Measurements from ENCODE around the gene SLIT3. TPM values are rescaled to one million over a fixed set of nuclear protein-coding genes. Genes with fewer than 3 reads are reported as not detected.

Gene SLIT3
- total RNA-seq, 3 donors from 2014 or later (not counting 1 experiment from before 2014, with no cell fraction given): 0.34 to 0.80 TPM; not detected in 1

DNA sequence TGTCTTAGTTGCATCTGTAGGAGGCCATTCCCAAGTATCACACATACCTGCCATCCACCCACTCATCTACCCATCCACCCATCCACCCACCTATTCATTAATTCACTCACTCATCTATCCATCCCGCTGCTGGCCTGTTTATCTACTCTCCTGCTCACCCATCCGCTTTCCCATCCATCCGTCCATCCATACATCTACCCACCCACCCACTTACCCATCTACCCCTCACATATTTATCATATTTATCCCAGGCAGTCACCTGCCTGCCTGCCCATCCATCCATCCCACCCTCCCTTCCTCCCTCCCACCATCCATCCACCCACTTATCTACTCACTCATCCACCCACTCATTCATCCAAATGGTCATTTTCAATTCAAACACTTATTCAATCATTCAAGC is 577.9 kb downstream of the SLIT3 start:
- peaks cover 0 to 3% of the 10 kb centered on the region in 2 donors for H3K9me3 Mint-ChIP-seq
- no peak overlapping the region for H3K4me3 Mint-ChIP-seq
- Histone ChIP-seq H3K9me3 (ENCODE audit: control insufficient read depth, insufficient read depth, low read length) (peaks cover 6% of the 10 kb centered on the region), H3K27me3 (ENCODE audit: control insufficient read depth, insufficient read depth, low read length) (no peaks in the 10 kb centered on the region), H3K4me1 (ENCODE audit: control insufficient read depth, insufficient read depth, low read length) (no peaks in the 10 kb centered on the region), H3K4me3 (ENCODE audit: low read length) (no peak overlapping the region), H3K36me3 (ENCODE audit: control insufficient read depth, insufficient read depth, low read length) (no peaks in the 10 kb centered on the region), H3K27ac (ENCODE audit: low read length) (no peak overlapping the region)
- no peak overlapping the region for H3K27ac Mint-ChIP-seq
- no peaks in the 10 kb centered on the region for H3K4me1 Mint-ChIP-seq
- WGBS (ENCODE audit: insufficient coverage): 92% methylated on average over 3 of the region's 3 CpGs
- no peak for DNase-seq
- intact Hi-C loops (cut with micrococcal nuclease): no loop called here
- H3K36me3 Mint-ChIP-seq: peaks cover under 1% of the 10 kb centered on the region
- peaks cover 0 to 11% of the 10 kb centered on the region in 2 donors for H3K27me3 Mint-ChIP-seq (ENCODE audit: low read depth in 2 of 2)
- no peak for ATAC-seq
- TF ChIP-seq, protein P1, sequence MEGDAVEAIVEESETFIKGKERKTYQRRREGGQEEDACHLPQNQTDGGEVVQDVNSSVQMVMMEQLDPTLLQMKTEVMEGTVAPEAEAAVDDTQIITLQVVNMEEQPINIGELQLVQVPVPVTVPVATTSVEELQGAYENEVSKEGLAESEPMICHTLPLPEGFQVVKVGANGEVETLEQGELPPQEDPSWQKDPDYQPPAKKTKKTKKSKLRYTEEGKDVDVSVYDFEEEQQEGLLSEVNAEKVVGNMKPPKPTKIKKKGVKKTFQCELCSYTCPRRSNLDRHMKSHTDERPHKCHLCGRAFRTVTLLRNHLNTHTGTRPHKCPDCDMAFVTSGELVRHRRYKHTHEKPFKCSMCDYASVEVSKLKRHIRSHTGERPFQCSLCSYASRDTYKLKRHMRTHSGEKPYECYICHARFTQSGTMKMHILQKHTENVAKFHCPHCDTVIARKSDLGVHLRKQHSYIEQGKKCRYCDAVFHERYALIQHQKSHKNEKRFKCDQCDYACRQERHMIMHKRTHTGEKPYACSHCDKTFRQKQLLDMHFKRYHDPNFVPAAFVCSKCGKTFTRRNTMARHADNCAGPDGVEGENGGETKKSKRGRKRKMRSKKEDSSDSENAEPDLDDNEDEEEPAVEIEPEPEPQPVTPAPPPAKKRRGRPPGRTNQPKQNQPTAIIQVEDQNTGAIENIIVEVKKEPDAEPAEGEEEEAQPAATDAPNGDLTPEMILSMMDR (IDR thresholded peaks at IDR 0.05): no peak

DNA sequence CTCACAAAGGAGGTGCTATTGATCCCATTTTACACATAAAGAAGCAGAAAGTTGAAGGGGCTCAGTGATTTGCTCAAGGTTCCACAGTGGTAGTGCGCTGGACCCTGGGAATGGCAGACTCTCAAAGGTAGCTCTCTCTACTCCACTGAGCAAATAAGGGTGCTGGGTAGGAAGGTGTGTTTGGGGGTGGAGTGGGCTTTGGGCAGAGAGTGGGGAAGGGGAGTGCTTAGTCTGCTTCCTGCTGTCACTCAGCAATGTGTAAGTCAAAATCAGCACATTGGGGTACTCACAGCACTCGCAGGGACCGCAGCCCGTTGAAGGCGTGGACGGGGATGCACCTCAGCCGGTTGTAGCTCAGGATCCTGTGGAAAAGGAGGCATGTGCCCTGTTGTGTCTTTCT is 579.0 kb downstream of the SLIT3 start:
- ATAC-seq (no peak), DNase-seq (no peak)
- H3K27me3 ChIP-seq (ENCODE audit: control insufficient read depth, insufficient read depth, low read length): no peaks in the 10 kb centered on the region
- H3K27me3 Mint-ChIP-seq (ENCODE audit: low read depth in 2 of 2): peaks cover 0 to 7% of the 10 kb centered on the region in 2 donors
- no peaks in the 10 kb centered on the region for H3K36me3 Mint-ChIP-seq
- intact Hi-C loops (cut with micrococcal nuclease): no loop called here
- no peak overlapping the region for H3K27ac ChIP-seq (ENCODE audit: low read length)
- H3K36me3 ChIP-seq (ENCODE audit: control insufficient read depth, insufficient read depth, low read length): no peaks in the 10 kb centered on the region
- 98% methylated on average over 6 of the region's 7 CpGs for WGBS (ENCODE audit: insufficient coverage)
- H3K4me3 Mint-ChIP-seq: no peak overlapping the region
- no peak overlapping the region for H3K4me3 ChIP-seq (ENCODE audit: low read length)
- no peaks in the 10 kb centered on the region for H3K9me3 Mint-ChIP-seq
- no peak overlapping the region for H3K27ac Mint-ChIP-seq
- TF ChIP-seq, protein P1 (IDR thresholded peaks at IDR 0.05): no peak
- no peaks in the 10 kb centered on the region for H3K4me1 Mint-ChIP-seq
- H3K4me1 ChIP-seq (ENCODE audit: control insufficient read depth, insufficient read depth, low read length): no peaks in the 10 kb centered on the region
- H3K9me3 ChIP-seq (ENCODE audit: control insufficient read depth, insufficient read depth, low read length): no peaks in the 10 kb centered on the region

DNA sequence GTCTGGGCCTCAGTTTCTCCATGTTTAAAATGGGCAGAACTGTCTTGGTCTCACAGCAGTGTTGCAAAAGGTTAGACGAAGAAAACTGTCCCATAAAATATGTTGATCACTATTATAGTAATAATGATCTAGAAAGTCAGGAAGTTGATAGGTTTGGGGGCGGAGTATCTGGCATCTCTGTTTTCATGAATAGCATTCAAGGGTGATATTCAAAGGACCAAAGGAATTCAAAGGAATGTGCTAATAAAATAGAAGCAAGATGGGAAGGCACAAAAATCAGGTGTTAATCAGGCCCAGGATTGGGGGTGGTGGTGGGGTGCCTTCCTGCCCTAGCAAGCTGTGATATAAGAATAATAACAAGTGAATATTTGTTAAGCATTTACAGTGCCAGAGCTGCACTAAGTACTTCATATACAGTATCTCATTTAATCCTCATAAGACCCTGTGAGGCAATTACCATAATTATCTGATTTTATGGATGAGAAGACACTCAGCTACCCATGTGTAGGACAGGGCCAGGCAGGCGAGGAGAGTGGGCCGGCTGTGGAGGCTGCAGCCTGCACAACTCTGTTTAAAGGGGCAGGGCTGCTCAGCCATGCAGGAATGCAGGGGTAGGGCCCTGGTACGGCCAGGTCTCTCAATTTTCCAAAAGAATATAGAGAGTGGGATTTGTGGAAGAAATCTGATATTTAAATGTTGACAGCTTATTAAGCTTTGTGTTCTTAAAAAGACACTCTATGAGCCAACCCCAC is 579.8 kb downstream of the SLIT3 start:
- H3K36me3 Mint-ChIP-seq: no peaks in the 10 kb centered on the region
- no peak overlapping the region for H3K4me3 ChIP-seq (ENCODE audit: low read length)
- no peak overlapping the region for H3K27ac ChIP-seq (ENCODE audit: low read length)
- peaks cover 0 to 7% of the 10 kb centered on the region in 2 donors for H3K27me3 Mint-ChIP-seq (ENCODE audit: low read depth in 2 of 2)
- ATAC-seq (no peak), DNase-seq (no peak)
- no peaks in the 10 kb centered on the region for H3K4me1 ChIP-seq (ENCODE audit: control insufficient read depth, insufficient read depth, low read length)
- H3K27ac Mint-ChIP-seq: no peak overlapping the region
- no peak overlapping the region for H3K4me3 Mint-ChIP-seq
- H3K36me3 ChIP-seq (ENCODE audit: control insufficient read depth, insufficient read depth, low read length): no peaks in the 10 kb centered on the region
- intact Hi-C loops (cut with micrococcal nuclease): no loop called here
- no peaks in the 10 kb centered on the region for H3K27me3 ChIP-seq (ENCODE audit: control insufficient read depth, insufficient read depth, low read length)
- 83% methylated on average over 5 of the region's 5 CpGs for WGBS (ENCODE audit: insufficient coverage)
- H3K4me1 Mint-ChIP-seq: no peaks in the 10 kb centered on the region
- TF ChIP-seq, protein P1 (IDR thresholded peaks at IDR 0.05): no peak
- no peaks in the 10 kb centered on the region for H3K9me3 ChIP-seq (ENCODE audit: control insufficient read depth, insufficient read depth, low read length)
- H3K9me3 Mint-ChIP-seq: no peaks in the 10 kb centered on the region

DNA sequence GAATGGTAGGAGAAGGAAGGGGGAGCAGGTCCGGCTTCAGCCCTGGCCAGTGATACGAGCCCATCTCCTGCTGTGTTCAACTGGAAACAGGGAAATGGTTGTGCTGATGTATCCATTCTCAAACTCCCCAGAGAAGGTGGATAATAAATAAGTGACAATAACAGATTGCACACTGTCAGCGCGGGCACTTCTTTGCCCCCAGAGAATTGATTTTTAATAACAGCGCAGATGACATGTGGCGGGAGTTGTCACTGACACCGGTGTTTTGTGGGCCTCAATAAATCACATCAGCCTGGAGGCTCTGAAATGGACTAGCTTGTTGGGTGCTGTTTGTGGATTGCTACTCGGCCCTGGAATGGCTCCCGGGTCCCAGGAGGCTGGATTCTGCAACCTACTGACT is 580.4 kb downstream of the SLIT3 start:
- no peaks in the 10 kb centered on the region for H3K9me3 ChIP-seq (ENCODE audit: control insufficient read depth, insufficient read depth, low read length)
- no peak overlapping the region for H3K27ac ChIP-seq (ENCODE audit: low read length)
- TF ChIP-seq, protein P1 (IDR thresholded peaks at IDR 0.05): no peak
- Mint-ChIP-seq H3K36me3 (no peaks in the 10 kb centered on the region), H3K27ac (no peak overlapping the region), H3K4me1 (no peaks in the 10 kb centered on the region), H3K9me3 (no peaks in the 10 kb centered on the region), H3K4me3 (no peak overlapping the region), H3K27me3 (ENCODE audit: low read depth in 2 of 2) (peaks cover 0 to 7% of the 10 kb centered on the region in 2 donors)
- WGBS (ENCODE audit: insufficient coverage): 90% methylated on average over 9 of the region's 9 CpGs
- ATAC-seq (no peak), DNase-seq (no peak)
- no peak overlapping the region for H3K4me3 ChIP-seq (ENCODE audit: low read length)
- H3K4me1 ChIP-seq (ENCODE audit: control insufficient read depth, insufficient read depth, low read length): no peaks in the 10 kb centered on the region
- intact Hi-C loops (cut with micrococcal nuclease): no loop called here
- no peaks in the 10 kb centered on the region for H3K27me3 ChIP-seq (ENCODE audit: control insufficient read depth, insufficient read depth, low read length)
- H3K36me3 ChIP-seq (ENCODE audit: control insufficient read depth, insufficient read depth, low read length): no peaks in the 10 kb centered on the region

Measured in natural killer cell (primary cell).